DMS114 treated with DMSO at 0.1 percent for 48 hours (cell line): Measurements from ENCODE around the gene APP.
A peak's percentile ranks its signal among the peaks of the same experiment; 100 is the strongest.

Source experiments
- DNase-seq: peaks from one replicate; lab custom pipeline; 2025; ENCODE audit not compliant: unreplicated experiment; lab: John Stamatoyannopoulos, UW

APP gene

DNA sequence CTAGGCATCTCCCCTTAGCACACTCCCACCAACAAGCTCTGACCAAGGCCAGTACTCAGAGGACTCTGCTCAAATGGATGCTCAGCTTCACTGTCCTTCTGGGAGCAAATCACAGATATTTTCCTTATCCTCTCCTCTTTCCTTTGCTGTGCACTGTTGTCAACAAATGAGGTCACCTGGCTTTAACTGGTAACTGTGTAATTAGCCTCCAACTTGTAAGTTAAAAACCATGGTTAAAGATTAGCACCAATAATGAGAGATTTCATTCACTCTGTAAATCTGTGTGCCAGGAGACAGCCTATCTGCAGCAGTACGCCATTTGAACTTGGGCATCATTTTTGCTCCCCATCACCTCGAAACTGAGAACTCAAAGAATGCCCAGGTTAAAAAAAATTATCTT, 286.3 kb downstream of the APP start:
- DNase-seq = no peak

DNA sequence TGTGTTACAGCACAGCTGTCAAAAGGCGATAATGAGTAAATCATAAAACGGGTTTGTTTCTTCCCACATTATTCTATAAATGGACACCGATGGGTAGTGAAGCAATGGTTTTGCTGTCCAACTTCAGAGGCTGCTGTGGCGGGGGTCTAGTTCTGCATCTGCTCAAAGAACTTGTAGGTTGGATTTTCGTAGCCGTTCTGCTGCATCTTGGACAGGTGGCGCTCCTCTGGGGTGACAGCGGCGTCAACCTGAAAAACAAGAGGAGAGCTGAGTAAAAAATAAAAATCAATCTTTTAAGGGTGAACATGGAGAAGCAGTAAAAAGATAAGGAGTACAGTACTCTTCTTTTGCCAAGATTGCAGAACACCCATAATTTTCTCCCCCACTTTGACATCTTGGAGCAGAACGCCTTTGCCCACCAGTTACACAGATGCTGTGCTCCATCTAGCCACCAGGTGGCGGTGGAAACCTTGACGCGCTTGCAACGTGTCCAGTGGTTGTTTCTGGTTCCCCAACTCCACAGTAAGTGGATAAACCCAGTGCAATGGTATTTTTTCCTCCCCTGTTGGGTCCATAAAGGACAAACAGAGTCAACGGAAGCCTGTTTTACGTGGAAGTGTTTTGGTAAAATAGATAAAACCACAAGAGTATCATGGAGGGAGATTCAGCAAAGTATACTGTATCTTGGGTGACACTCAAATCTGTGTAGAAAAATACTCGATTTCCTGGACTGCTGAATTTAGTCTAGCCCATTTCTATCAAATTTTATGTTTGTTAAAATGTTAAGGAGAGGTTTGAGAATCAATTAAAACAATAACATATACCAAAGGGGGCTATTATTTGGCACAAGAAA, 288.8 kb downstream of the APP start:
- peak; percentile 13 for DNase-seq

DNA sequence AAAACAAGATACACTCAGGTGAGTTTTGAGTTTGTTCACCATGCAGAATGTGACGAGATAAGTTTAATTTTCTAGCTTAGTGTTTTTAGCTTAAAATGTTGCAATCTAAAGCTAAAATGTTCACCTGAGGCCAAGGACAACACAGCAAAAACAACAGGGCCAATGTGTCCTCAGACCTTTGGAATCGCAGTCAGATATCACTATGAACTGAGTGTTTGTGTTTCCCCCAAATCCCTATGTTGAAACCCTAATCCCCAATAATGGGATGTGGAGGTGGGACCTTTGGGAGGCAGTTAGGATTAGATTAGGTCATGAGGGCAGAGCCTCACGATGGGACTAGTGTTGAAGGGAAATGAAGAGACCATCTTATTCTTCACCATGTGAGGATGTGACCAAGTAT, 291.4 kb downstream of the APP start:
- no peak for DNase-seq

DNA sequence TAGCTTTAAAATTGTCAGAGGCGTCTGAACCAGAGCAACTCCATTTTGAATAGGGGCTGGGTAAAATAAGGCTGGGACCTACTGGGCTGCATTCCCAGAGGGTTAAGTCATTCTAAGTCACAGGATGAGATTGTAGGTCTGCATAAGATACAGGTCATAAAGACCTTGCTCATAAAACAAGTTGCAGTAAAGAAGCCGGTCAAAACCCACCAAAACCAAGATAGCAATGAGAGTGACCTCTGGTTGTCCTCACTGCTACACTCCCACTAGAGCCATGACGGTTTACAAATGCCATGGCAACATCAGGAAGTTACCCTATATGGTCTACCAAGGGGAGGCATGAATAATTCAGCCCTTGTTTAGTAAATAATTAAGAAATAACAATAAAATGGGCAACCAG, 292.2 kb downstream of the APP start:
- no peak for DNase-seq

DNA sequence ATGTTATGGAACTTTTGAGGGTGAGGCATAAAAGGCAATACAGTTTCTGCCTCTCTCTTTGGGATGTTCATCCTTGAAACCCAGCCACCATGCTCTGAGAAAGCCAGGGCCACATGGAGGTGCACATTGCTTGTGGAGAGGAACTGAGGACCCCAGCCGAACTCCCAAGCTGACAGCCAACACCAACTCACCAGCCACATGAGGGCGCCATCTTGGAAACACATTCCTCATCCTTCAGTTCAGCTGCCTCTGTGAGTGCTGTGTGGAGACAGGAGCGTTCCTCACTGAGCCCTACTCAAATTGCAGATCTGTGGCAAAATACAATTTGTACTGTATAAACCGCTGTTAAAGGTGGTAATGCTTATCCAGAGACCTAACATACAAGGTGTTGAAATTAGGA, 298.3 kb downstream of the APP start:
- no peak for DNase-seq

DNA sequence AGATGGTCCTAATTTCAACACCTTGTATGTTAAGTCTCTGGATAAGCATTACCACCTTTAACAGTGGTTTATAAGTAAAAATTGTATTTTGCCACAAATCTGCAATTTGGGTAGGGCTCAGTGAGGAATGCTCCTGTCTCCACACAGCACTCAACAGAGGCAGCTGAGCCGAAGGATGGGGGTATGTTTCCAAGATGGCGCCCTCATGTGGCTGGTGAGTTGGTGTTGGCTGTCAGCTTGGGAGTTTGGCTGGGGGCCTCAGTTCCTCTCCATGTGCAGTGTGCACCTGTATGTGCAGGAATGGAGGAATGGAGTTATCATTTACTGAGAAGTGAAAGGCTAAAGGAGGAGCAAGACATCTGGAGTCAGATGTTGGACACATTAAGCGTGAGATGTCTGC, 299.0 kb downstream of the APP start:
- no peak for DNase-seq

DNA sequence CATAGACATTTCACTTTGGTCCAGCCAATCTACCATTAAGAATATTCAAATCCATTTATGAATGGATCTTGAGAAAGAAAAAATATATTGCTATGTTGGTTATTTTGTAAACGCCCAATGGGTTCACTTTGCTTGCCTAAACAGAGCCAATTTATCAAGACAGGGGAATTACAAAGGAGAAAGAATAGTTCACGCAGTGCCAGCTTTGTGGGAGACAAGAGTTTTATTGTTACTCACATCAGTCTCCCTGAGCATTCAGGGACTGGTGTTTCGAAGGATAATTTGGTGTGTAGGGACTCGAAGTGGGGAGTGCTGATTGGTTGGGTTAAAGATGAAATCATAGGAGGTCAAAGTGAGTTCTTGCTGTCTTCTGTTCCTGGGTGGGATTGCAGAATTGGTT, 300.5 kb downstream of the APP start:
- DNase-seq = no peak

DNA sequence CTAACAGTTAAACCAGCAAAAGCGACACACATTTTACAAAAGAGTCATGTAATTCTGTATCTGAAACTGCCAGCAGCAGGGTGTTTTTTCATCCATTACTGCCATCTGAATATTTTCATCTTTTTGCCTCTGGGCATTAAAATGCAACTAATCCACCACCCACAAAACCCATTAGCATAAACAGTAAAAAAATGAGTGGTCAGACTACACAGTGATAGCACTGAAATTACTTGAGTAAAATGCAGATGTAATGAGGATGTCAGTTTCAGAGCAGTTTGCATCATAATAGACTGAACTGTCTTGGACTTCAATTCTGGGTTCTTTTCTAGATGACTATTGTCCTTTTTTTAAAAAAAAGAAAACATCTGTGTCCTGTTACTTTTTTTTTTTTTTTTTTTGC, 303.5 kb downstream of the APP start:
- DNase-seq = no peak

DNA sequence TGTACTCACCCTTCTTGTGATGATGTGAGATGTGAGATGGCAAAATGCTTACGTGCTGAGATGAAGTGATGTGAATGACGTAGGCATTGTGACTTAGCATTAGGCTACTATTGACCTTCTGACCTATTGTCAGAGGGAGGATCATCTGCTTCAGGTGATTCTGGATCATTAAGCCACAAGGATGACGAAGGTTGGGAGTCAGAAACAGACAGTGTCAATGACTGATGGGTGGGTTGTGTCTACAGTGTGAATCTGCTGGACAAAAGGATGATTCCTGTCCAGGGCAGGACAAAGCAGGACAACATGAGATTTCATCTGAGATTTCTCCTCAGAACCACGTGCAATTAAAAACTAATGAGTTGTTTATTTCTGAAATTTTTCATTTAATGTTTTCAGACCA, 306.8 kb downstream of the APP start:
- no peak for DNase-seq

DNA sequence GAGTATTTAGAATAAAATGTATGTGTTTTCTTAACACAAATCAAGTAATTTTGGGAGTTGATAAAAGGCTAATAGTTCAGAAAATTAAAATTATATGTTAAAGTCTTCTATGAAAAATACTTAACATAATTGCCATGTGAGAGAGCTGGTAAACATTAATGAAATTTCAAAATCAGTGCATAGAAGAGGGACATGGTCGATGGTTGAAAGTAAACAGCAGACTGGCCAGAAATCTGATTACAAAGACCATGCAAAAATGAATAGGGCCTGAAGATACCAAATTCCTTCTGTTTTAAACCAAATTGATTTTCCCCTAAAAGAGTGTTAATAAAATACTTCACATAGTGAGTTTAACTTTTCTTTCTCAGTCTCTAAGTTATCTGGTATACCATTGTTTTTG, 307.5 kb downstream of the APP start:
- DNase-seq = no peak

DNA sequence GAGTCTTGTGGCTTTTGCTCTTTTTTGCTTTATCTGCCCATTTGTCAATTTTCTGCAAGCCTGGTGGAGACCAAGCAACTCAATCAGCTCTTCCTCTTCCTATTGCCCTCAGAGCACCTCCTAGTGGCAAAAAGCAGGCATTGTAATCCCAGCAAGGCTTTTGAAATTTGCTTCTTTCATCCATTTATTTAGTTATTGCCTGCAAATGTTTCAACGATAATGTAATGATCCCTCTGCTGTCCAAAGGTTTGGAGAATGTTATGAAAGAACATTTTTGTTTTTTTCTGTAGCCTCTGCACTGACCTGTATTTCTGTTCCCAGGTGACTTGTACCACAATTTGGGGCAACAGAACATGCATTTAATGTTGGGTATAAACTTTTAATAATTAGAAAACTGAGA, 308.0 kb downstream of the APP start:
- DNase-seq = no peak

DNA sequence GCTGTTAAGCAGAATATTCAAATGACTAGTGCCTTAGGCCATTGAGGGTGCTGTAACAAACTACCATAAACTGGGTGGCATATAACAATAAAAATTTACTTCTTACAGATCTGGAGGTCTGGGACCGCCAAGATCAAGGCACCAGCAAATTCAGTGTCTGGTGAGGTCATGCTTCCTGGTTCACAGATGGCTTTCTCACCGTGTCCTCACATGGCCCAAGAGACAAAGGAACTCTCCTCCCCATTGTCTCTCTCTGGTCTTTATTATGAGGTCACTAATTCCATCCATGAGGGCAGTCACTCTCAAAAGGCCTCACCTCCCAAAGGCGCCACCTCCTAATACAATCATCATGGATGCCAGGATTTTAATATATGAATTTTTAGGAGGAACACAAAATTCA, 308.5 kb downstream of the APP start:
- DNase-seq = no peak

DNA sequence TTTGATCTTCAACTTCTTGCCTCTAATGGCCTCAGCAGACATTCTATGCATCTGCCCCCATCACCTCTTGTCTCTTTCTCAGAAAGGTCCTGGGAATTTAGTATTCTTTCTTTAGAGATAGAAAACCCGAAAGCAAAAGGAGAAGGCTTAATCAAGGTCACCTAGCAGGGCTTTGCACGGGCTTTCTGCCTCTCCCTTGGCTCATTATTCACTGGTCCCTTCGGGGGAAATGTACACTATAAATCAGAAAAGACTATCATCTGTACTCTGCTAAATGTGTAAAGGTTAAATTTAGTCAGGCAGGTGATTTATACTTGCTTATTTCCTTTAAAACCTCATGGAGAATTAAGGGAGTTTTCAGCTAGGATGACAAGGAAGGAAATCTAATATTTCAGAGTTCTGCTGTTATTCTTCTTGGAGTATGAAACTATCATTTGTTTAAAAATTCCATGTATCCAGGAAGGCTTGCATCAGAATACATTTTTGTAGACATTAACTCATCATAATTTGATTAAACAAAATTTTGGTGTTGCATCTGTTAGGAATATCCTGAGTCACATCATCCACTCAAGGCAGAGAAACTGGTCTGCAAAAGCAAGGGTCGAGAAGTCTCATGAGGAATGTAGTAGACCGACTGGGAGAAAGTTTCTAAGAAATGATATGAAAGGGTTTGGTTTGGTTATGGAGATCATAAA, 311.2 kb downstream of the APP start:
- DNase-seq = no peak

DNA sequence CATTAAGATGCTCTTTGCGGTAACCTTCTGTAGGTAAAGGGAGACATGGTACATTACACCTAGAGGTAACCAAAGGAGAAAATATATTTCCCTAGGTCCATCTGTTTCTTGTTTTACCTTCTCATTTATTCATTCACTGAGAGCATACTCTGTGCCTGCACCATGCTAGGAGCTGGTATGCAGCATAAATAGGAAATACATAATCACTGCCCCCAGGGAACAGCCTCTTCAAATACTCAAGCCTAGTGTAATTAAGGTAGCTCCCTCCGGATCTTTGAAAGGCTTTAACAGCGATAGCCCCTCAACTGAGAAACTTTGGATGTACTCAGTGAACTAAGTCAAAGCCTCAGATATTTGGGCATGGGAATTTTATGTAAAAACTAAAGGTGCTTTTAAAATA, 312.2 kb downstream of the APP start:
- DNase-seq = no peak

DNA sequence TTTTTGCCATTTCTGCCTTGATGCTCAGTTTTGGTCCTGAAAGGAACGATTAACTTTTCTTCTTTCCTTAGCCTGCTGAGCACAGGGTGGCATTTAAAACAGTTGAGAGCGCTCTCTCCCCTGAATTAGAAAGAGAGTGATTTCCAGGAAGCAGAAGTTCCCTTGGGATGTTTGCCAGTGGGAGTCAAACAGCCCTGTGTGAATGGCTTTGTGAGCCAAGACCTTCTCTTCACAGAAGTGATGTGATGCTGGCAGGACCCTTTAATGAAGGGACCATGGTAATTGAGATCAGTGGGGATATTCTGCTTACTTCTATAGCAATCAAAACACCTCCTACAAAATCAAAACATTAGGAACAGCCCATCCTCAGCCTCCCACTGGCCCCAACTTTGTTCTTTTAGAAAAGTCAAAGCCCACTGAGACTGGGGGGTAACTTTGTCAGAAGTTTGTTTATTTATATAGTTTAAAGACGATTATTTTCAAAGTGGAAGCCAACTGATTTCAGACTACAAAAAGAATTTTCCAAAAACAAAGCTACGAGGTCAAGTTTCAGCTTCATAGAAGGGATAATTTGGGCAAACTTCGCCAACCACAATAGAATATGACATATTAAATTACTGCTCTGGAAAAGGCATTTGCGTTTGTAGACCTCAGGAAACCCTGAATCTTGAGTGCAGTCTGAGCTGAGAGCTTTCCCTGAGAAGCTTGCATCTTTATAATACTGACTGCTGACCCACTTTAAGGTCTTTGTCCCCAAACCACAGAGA, 313.1 kb downstream of the APP start:
- DNase-seq = no peak

DNA sequence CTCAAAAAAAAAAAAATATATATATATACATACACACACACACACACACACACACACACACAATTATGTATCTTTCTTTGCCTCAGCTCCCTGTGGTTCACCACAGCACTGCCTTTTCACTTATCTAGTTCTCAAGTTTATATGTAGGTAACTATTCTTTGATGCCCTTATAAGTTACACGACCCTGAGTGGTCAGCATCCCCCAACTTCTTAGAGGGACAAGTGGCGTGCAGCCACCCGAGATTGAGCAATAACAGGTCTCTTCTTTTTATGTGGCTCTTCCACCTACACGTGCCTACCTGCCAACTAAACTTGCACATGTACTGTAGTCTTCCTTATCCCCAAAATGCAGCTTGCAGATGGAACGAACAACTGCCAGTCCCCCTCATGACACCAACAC, 315.0 kb downstream of the APP start:
- no peak for DNase-seq

DNA sequence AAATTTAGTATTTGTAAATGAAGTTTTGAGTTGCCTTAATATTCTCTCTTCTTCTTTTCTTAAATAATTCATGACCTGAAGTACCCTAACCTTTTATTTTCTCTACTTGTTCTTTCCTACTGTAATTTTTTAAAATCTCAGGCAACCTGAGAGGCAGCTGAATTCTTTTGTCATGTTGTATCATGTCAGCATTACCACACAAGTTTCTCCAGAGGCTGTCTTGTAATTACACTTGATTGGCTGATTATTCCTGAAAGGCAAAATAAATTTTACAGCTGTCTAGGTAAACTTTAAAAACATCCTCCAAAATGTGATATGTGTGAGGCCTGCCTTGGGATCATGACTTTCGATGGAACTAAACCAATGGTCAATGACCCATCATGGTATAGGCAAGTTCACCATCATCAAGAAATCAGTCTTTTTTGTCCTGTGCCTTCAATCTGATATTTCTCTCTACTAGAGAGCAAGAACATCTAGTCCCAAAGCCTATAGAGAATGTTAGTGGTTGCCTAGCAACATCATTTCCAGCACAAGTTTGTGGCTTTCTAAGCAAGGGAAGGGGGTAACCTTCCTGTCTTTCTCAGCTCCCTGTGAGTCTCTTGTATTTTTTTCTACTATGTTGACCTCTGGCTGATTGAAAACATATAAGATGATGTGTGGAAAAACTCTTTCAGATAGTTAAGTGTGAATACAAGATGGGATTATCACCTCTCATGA, 320.3 kb downstream of the APP start:
- no peak for DNase-seq

DNA sequence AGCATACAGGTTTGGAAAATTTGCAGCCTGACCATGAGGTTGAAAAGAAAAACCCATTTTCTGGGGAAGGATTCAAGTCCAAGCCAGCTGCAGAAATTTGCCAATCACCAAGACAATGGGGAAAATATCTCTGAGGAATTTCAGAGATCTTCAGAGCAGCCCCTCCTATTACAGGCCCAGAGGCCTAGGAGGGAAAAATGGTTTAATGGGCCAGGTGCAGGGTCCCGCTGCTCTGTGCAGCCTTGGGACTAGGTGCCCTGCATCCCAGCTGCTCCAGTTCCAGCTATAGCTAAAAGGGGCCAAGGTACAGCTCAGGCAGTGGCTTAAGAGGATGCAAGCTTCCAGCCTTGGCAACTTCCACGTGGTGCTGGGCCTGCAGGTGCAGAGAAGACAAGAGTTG, 322.3 kb downstream of the APP start:
- DNase-seq = no peak

DNA sequence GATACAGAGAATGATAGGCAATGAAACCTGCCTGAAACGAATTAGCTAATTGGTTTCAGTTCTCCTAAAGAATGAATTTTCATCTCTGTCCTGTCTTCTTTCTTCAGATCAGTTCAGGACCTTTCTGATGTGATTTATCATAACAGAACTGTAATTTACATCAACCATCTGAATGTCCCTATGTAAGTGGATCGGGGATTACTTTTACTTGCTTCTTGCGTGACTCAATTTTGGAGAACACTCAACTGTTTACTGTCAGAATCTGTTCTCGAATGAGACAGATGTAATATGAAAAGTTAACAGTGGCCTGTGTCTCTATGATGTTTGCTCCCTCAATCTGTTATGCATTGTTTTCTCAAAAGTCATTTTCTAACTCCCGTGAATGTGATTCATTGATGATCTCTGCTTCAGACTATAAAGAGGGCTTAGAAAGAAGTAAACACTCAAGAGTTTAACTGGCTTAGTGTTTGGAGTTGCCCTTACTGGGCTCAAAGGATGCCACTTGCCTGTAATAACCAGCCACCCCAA, 324.8 kb downstream of the APP start:
- DNase-seq = no peak

DNA sequence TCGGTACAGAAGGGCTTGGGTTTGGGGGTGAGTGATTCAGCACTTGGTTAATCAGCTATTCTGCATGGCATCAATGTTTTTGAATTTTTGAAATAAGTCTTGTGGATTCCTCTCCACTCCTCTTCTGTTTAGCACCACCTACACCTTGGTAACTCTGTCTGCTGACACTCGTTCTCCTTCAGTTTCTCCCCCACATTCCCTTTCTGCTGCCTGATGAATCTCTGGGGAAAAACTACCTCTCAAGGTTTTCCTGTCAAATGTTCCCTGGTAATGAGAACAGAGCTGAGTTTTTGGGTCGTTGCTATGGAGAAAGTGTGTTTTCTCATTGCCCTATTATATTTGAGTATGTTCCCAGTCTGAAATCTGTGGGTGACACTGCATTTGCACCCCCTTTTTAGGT, 327.6 kb downstream of the APP start:
- DNase-seq = no peak

DNA sequence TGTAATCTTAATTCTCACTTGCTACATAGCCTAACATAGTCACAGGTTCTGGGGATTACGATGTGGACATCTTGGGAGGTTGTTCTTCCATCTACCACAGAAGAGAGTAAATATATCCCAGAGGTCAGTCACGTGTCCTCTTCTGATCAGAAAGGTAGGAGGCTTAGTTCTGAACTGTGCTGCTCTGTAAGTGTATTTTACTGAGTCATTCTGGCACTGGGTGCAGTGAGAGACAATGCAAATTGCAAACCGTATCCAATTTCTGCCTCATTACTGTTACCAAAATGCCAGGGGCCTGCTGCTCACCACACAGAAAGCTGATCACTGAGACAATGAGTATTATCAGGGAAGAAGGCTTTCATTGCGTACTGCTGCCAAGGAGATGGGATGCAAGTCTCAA, 331.8 kb downstream of the APP start:
- DNase-seq = no peak
